DND-41 (cell line): Measurements from ENCODE around the gene PGBD1.

Experiments used
- ATAC-seq: fragments of 200-7000 bp; cut with Tn5 transposase; 3 replicates; pipeline ENCODE4 v1.9.1; 2021; ENCODE audit warnings: low read depth; ENCODE audit not compliant: insufficient read depth
- DNase-seq: peaks from one replicate; pipeline ENCODE4 v3.0.0-alpha.2; 2020
- H2AFZ ChIP-seq: 2 replicates; pipeline ENCODE4 v1.6.0; 2012; ENCODE audit warnings: low read depth, low read length
- H3K27ac ChIP-seq: 2 replicates; pipeline ENCODE4 v1.5.1; 2012; ENCODE audit warnings: low read length, inconsistent platforms
- H3K27me3 ChIP-seq: fragments of 200-600 bp; sonication (generic); 2 replicates; pipeline ENCODE4 v1.6.0; 2012; ENCODE audit warnings: low read length, mild to moderate bottlenecking, inconsistent platforms; ENCODE audit not compliant: insufficient read depth, poor library complexity
- H3K36me3 ChIP-seq: 2 replicates; pipeline ENCODE4 v1.5.1; 2012; ENCODE audit warnings: low read length, inconsistent platforms; ENCODE audit not compliant: insufficient read depth
- H3K4me1 ChIP-seq: 2 replicates; pipeline ENCODE4 v1.5.1; 2012; ENCODE audit warnings: mild to moderate bottlenecking, low read length; ENCODE audit not compliant: insufficient read depth
- H3K4me2 ChIP-seq: 2 replicates; pipeline ENCODE4 v1.6.0; 2012; ENCODE audit warnings: mild to moderate bottlenecking, moderate library complexity, low read length, inconsistent platforms; ENCODE audit not compliant: insufficient read depth
- H3K4me3 ChIP-seq, 2 experiments: fragments of 200-600 bp in 1 of 2; shearing (Covaris generic) in 1 of 2; 2 replicates each; pipeline ENCODE4 v1.5.1; 2012 to 2016; ENCODE audit warnings: inconsistent platforms in 2 of 2, low read length in 2 of 2, mild to moderate bottlenecking in 2 of 2, low read depth in 1 of 2, moderate library complexity in 1 of 2
- H3K79me2 ChIP-seq: 2 replicates; pipeline ENCODE4 v1.6.0; 2012; ENCODE audit warnings: low read length, inconsistent platforms; ENCODE audit not compliant: insufficient read depth
- H3K9ac ChIP-seq: 2 replicates; pipeline ENCODE4 v1.6.0; 2012; ENCODE audit warnings: low read depth, mild to moderate bottlenecking, inconsistent platforms, low read length, moderate library complexity
- H3K9me3 ChIP-seq: 2 replicates; pipeline ENCODE4 v1.5.1; 2012; ENCODE audit warnings: low read length, moderate library complexity, mild to moderate bottlenecking, inconsistent platforms; ENCODE audit not compliant: insufficient read depth, severe bottlenecking
- H4K20me1 ChIP-seq: 2 replicates; pipeline ENCODE4 v1.6.0; 2012; ENCODE audit warnings: low read length; ENCODE audit not compliant: insufficient read depth
- CTCF ChIP-seq: IDR thresholded peaks from 2 replicates; pipeline ENCODE4 v1.5.1; 2012; ENCODE audit warnings: borderline replicate concordance, low read length, moderate library complexity, mild to moderate bottlenecking; ENCODE audit not compliant: poor library complexity, severe bottlenecking; ENCODE audit errors: extremely low read depth
- EZH2 ChIP-seq: IDR thresholded peaks from 3 replicates; pipeline ENCODE4 v1.6.1; 2012; ENCODE audit warnings: borderline replicate concordance, low read depth, mild to moderate bottlenecking, moderate library complexity, low read length, inconsistent platforms; ENCODE audit not compliant: severe bottlenecking

The PGBD1 gene

GRCh38 chr6:28269492-28269891 is 11.9 kb upstream of the PGBD1 start:
- Histone ChIP-seq H3K27me3 (no peaks in the 10 kb centered on the region), H3K36me3 (peaks cover 27% of the 10 kb centered on the region), H3K4me2 (0 out of 2 replicates have a peak overlapping the region, but pooled peaks have one; percentile 23), H3K4me3 (no peak overlapping the region), H4K20me1 (no peaks in the 10 kb centered on the region), H3K27ac (no peak overlapping the region), H3K79me2 (peaks cover 28% of the 10 kb centered on the region), H2AFZ (no peak overlapping the region), H3K4me1 (peaks cover 32% of the 10 kb centered on the region), H3K9me3 (no peaks in the 10 kb centered on the region), H3K9ac (no peak overlapping the region)
- no peak for ATAC-seq
- TF ChIP-seq CTCF (no peak), EZH2 (no peak)
- DNase-seq, result no peak

GRCh38 chr6:28274888-28275287 is 6.5 kb upstream of the PGBD1 start:
- H3K4me1 ChIP-seq, result no peaks in the 10 kb centered on the region
- H3K79me2 ChIP-seq, result 0 out of 2 replicates have a peak, but pooled peaks cover 5% of the 10 kb centered on the region
- no peak overlapping the region for H3K4me3 ChIP-seq
- no peak overlapping the region for H3K9ac ChIP-seq
- DNase-seq, result no peak
- ATAC-seq, result peak; percentile 48; the same call in 2 of the 3 replicates
- H3K27ac ChIP-seq, result no peak overlapping the region
- H3K36me3 ChIP-seq, result peaks cover 48% of the 10 kb centered on the region
- no peaks in the 10 kb centered on the region for H3K9me3 ChIP-seq
- TF ChIP-seq EZH2, result no peak
- TF ChIP-seq CTCF, result no peak
- H4K20me1 ChIP-seq, result no peaks in the 10 kb centered on the region
- H2AFZ ChIP-seq, result no peak overlapping the region
- H3K4me2 ChIP-seq, result no peak overlapping the region
- no peaks in the 10 kb centered on the region for H3K27me3 ChIP-seq

- Histone ChIP-seq H3K4me3 (no peak overlapping the region), H3K36me3 (peaks cover 36% of the 10 kb centered on the region), H3K79me2 (peaks cover 14% of the 10 kb centered on the region), H3K4me2 (no peak overlapping the region), H4K20me1 (no peaks in the 10 kb centered on the region), H3K27ac (no peak overlapping the region), H3K9me3 (no peaks in the 10 kb centered on the region), H3K27me3 (no peaks in the 10 kb centered on the region), H3K9ac (no peak overlapping the region), H3K4me1 (peaks cover 18% of the 10 kb centered on the region), H2AFZ (no peak overlapping the region)
- DNase-seq (no peak), ATAC-seq (no peak)
- TF ChIP-seq EZH2 (no peak), CTCF (no peak)
Measured at GRCh38 chr6:28277746-28278145, 3.6 kb upstream of the PGBD1 start.
